ENCODE results near the gene MAPRE3.

Gene MAPRE3

DNA sequence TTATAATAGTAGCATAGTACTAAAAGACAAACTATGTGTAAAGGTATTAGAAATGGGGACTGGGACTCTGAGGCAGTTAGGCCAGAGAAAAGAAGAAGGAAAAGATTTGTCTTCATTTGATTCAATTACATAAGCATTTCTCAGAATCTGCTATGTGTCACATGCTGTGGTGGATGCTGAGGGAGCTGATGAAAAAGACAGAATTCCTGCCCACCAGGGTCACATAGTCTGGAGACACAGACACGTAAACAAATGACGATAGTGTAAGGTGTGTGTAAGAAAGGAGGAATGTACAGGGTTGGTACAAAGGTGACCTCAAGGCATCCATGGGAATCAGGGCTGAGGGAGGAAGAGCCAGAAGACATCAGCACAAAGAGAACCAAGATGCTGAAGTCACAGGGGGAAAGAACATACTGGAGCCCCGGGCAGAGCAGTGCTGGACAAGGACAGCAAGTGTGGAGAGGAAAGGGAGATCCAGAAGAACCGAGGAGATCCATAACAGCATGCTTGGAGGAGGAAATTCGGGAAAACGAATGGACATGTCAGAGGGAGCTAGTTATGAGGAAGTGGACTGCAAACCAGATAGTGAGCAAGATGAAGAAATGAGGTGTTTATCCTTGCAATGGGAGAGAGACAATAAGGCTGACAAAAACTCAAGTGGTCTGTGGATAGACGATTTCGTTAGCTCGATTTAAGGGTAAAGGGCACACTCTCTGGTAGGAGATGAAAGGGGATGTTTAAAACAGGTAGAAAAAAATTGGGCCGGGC lies 1.2 kb upstream of the MAPRE3 start:
- TF ChIP-seq GATA3 (IDR thresholded peaks at IDR 0.05; ENCODE audit: low read depth, low read length) (no peak), GATA2 (IDR thresholded peaks at IDR 0.05; ENCODE audit: low read depth, low read length) (no peak)

- no peak for TF ChIP-seq GATA3 (IDR thresholded peaks at IDR 0.05; ENCODE audit: low read depth, low read length)
- no peak for TF ChIP-seq GATA2 (IDR thresholded peaks at IDR 0.05; ENCODE audit: low read depth, low read length)
Observed at GRCh38 chr2:26970928-26971627, 641 bp downstream of the MAPRE3 start.

- TF ChIP-seq GATA3 (IDR thresholded peaks at IDR 0.05; ENCODE audit: low read depth, low read length) (no peak), GATA2 (IDR thresholded peaks at IDR 0.05; ENCODE audit: low read depth, low read length) (no peak)
Observed at GRCh38 chr2:26971911-26972786, 1.7 kb downstream of the MAPRE3 start.

DNA sequence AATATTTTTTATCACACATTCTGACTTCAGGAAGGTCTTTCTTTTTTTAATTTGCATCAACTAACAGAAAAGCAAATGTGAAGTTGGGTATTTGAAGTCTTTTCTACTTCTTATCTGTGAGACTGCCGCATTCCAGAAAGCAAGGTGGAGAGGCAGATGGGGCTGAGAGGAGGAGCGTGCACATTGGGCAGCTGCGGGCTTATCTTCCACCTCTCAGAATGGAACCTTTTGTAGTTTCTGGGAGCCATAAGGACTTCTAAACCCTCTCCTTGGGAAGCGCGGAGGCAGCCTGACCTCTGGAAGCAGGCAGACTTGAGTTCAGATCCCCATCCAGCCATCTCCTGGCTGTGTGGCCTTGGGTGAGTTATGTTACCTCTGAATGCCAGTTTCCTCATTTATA lies 3.9 kb downstream of the MAPRE3 start:
- TF ChIP-seq GATA3 (IDR thresholded peaks at IDR 0.05; ENCODE audit: low read depth, low read length) (no peak), GATA2 (IDR thresholded peaks at IDR 0.05; ENCODE audit: low read depth, low read length) (no peak)

- TF ChIP-seq GATA2 (IDR thresholded peaks at IDR 0.05; ENCODE audit: low read depth, low read length) (no peak), GATA3 (IDR thresholded peaks at IDR 0.05; ENCODE audit: low read depth, low read length) (no peak)
Observed at GRCh38 chr2:26975102-26975501, 4.7 kb downstream of the MAPRE3 start.

DNA sequence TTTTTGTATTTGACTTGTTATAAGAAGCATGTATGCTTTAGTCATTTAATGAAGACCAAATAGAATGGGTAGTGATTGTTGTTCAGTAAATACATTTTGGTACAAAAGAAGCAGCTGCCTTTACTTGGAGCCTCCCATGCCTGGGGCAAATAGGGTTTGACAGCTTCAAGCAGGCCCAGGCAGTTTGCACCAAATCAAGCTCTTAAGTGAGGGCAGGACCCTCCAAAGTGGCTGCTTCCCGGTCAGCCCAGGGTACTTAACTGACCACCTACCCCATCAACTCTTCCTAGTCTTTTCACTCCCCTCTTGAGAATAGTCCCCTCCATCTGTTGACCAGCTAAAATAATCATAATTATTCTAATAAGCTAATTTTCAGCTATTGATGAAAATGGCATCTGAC lies 5.2 kb downstream of the MAPRE3 start:
- TF ChIP-seq GATA2 (IDR thresholded peaks at IDR 0.05; ENCODE audit: low read depth, low read length) (no peak), GATA3 (IDR thresholded peaks at IDR 0.05; ENCODE audit: low read depth, low read length) (no peak)

DNA sequence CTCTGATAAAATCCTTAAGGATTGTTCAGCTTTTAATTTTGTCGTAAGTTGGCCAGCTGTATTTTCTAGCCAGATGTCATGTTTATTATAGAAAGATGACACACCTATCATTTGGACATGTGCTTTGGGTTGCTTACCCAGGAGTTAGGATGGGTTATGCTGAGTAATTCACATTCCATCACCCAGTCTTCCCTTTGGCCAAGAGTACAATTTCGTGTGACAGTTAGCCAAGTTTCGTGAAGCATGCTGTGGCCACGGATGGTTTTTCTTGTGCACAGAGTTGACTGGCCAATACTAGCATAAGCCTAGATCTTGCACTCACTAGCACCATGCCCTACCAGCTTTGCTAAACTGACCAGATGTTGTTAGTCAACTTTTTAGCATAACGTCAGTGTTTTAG lies 5.8 kb downstream of the MAPRE3 start:
- TF ChIP-seq GATA2 (IDR thresholded peaks at IDR 0.05; ENCODE audit: low read depth, low read length) (no peak), GATA3 (IDR thresholded peaks at IDR 0.05; ENCODE audit: low read depth, low read length) (no peak)

DNA sequence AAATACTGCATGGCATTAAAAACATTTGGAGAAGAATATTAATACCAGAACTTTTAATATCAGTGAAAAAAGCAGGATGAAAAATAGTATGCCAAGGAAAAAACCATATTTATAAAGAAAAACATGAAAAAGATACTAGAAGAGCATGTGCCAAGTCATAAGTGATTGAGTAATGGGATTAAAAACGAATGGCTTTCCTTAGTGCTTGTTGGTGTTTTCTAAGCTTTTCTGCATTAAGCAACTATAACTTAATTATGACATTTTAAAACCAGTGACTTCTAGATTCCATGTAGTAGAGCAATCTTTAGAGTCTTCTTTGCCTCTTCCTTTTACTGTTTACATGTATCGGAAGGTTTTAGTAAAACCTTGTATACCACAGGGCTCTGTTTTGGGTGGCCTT lies 6.6 kb downstream of the MAPRE3 start:
- no peak for TF ChIP-seq GATA3 (IDR thresholded peaks at IDR 0.05; ENCODE audit: low read depth, low read length)
- TF ChIP-seq GATA2 (IDR thresholded peaks at IDR 0.05; ENCODE audit: low read depth, low read length): no peak

- TF ChIP-seq GATA2 (IDR thresholded peaks at IDR 0.05; ENCODE audit: low read depth, low read length) (peak; percentile 75), GATA3 (IDR thresholded peaks at IDR 0.05; ENCODE audit: low read depth, low read length) (no peak)
Observed at GRCh38 chr2:26978061-26978596, 7.7 kb downstream of the MAPRE3 start.

DNA sequence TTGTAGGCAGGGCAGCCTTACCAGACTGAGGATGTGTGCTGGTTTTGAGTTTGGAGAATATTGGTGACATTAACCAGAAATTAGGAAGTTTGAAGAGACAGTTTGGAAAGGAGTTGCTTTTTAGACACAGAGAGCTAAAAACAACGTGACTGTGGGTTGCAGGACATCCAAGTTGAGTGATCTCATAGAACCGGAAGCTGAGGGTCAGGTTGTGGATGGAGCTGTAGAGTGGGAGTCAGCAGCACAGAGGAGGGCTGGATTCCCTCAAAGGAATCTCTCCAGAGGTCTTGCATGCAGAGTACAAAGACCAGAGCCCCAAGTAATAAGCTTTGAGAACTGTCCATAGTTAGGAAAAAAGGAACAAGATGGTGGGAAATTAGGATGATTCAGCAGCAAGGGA lies 9.3 kb downstream of the MAPRE3 start:
- TF ChIP-seq GATA3 (IDR thresholded peaks at IDR 0.05; ENCODE audit: low read depth, low read length): no peak
- no peak for TF ChIP-seq GATA2 (IDR thresholded peaks at IDR 0.05; ENCODE audit: low read depth, low read length)

DNA sequence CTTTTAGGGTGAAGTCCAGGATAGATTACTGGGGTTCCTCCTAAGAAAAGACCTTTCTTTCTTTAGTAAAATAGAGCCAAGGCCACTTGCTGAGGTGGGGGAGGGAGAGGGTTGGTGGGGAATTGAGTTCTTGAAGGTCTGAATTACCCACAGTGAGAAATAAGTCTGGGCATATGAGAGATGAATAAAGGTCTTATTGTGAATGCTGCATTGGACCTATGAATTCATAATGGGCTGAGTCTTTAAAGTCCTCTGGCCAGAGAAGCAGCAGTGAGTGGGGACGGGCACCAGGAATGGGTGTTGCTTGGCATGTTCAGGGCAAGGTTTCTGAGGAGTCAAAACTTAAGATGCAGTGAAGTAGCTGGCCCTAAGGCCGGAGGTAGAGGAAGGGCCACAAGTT lies 10.5 kb downstream of the MAPRE3 start:
- no peak for TF ChIP-seq GATA3 (IDR thresholded peaks at IDR 0.05; ENCODE audit: low read depth, low read length)
- no peak for TF ChIP-seq GATA2 (IDR thresholded peaks at IDR 0.05; ENCODE audit: low read depth, low read length)

GRCh38 chr2:26982102-26982742 lies 11.8 kb downstream of the MAPRE3 start:
- TF ChIP-seq GATA2 (IDR thresholded peaks at IDR 0.05; ENCODE audit: low read depth, low read length): no peak
- no peak for TF ChIP-seq GATA3 (IDR thresholded peaks at IDR 0.05; ENCODE audit: low read depth, low read length)

DNA sequence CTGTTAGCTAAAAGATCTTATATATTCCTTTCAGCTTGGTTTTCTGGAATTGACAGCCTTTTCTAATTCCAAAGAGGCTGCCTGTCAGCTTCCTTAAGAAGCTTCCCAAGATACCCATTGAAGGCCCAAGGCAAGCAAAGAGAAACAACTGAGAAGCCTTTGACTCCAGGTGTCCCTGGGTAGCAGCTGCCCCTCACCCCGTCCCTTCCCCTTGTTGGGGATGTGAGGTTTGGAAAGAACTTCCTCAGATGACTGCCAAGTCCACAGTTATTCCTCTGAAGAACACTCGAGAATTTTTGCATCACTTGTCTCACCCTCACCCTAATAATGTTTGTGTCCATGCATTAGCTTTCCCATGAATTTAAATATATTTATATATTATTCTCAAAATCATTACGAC lies 13.3 kb downstream of the MAPRE3 start:
- no peak for TF ChIP-seq GATA2 (IDR thresholded peaks at IDR 0.05; ENCODE audit: low read depth, low read length)
- TF ChIP-seq GATA3 (IDR thresholded peaks at IDR 0.05; ENCODE audit: low read depth, low read length): no peak

DNA sequence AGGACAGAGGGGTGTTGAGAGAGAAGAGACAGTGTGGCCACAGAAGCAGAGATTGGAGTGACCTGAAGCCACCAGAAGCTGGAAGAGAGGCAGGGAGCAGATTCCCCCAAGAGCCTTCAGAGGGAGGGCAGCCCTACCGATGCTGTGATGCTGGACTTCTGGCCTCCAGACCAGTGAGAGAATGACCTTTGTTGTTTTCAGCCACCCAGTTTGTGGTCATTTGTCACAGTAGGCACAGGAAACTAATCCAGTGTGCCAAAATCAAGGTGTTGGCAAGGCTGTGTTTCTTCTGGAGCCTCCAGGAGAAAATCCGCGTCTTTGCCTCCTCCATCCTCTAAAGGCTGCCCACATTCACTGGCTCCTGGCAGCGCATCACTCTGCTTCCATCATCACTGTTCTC lies 15.4 kb downstream of the MAPRE3 start:
- TF ChIP-seq GATA2 (IDR thresholded peaks at IDR 0.05; ENCODE audit: low read depth, low read length) (no peak), GATA3 (IDR thresholded peaks at IDR 0.05; ENCODE audit: low read depth, low read length) (no peak)
